Calu3 (cell line): Measurements from ENCODE around the gene NAALADL2. TPM values are rescaled to one million over a fixed set of nuclear protein-coding genes. Genes with fewer than 3 reads are reported as not detected.

Source experiments
- BruUV-seq: library from RNA; stranded (reverse); fragments of 400-500 nt; replicated peaks from 2 replicates; lab custom pipeline; 2021; lab: Mats Ljungman, UMichigan
- CTCF ChIA-PET: fragments of 300-600 bp; sonication (Branson Sonifier 250); formaldehyde crosslinking; loops from one replicate; lab custom pipeline; 2022; ENCODE audit warnings: antibody characterized with exemption; lab: Charles Lee
- DNase-seq: peaks from one replicate; pipeline ENCODE4 v3.0.0; 2022
- H3K27ac Mint-ChIP-seq: one replicate; pipeline ENCODE4 v1.8.0; 2022; ENCODE audit warnings: mixed read lengths; ENCODE audit not compliant: unreplicated experiment
- H3K27me3 Mint-ChIP-seq: one replicate; pipeline ENCODE4 v1.8.0; 2022; ENCODE audit warnings: mixed read lengths; ENCODE audit not compliant: unreplicated experiment
- H3K36me3 Mint-ChIP-seq: one replicate; pipeline ENCODE4 v1.8.0; 2022; ENCODE audit warnings: mild to moderate bottlenecking, moderate library complexity, mixed read lengths; ENCODE audit not compliant: insufficient read depth, unreplicated experiment
- H3K4me1 Mint-ChIP-seq: one replicate; pipeline ENCODE4 v1.8.0; 2022; ENCODE audit warnings: mild to moderate bottlenecking, low read depth, mixed read lengths; ENCODE audit not compliant: unreplicated experiment
- H3K4me3 Mint-ChIP-seq: one replicate; pipeline ENCODE4 v1.8.0; 2022; ENCODE audit warnings: mild to moderate bottlenecking, low read depth, moderate library complexity, mixed read lengths; ENCODE audit not compliant: unreplicated experiment
- H3K9me3 Mint-ChIP-seq: one replicate; pipeline ENCODE4 v1.8.0; 2022; ENCODE audit warnings: low read depth, mixed read lengths; ENCODE audit not compliant: unreplicated experiment
- CTCF ChIP-seq: fragments of 200-600 bp; IDR thresholded peaks from one replicate; pipeline ENCODE4 v1.8.0; 2022; ENCODE audit warnings: antibody characterized with exemption; ENCODE audit not compliant: unreplicated experiment
- intact Hi-C: fragments of 100-400 bp; cut with micrococcal nuclease; formaldehyde crosslinking; loops from one replicate; pipeline ENCODE4 v1.10.0; 2022; ENCODE audit not compliant: unreplicated experiment
- total RNA-seq: library from RNA; stranded (reverse); gene quantifications from 2 replicates; pipeline ENCODE4 v1.2.3, GENCODE V29; 2022

The NAALADL2 gene
- total RNA-seq, 1 experiment from 2014 or later: 36.9 TPM

- Mint-ChIP-seq H3K36me3 (no peaks in the 10 kb centered on the region), H3K27me3 (no peaks in the 10 kb centered on the region), H3K9me3 (no peaks in the 10 kb centered on the region), H3K27ac (no peak overlapping the region), H3K4me1 (peaks cover 11% of the 10 kb centered on the region), H3K4me3 (no peak overlapping the region)
- no peak for TF ChIP-seq CTCF
- DNase-seq: no peak
- CTCF ChIA-PET: no interaction called here
- BruUV-seq: no TSS peak
- intact Hi-C loops: no loop called here
Measured at GRCh38 chr3:175374705-175375104, 515.6 kb downstream of the NAALADL2 start.

- Mint-ChIP-seq H3K27me3 (no peaks in the 10 kb centered on the region), H3K36me3 (no peaks in the 10 kb centered on the region), H3K27ac (no peak overlapping the region), H3K9me3 (no peaks in the 10 kb centered on the region), H3K4me3 (no peak overlapping the region), H3K4me1 (peaks cover 11% of the 10 kb centered on the region)
- no peak for DNase-seq
- intact Hi-C loops: no loop called here
- CTCF ChIA-PET: no interaction called here
- no peak for TF ChIP-seq CTCF
- no TSS peak for BruUV-seq
Measured at GRCh38 chr3:175378348-175378747, 519.2 kb downstream of the NAALADL2 start.

GRCh38 chr3:175381685-175382084 is 522.6 kb downstream of the NAALADL2 start:
- Mint-ChIP-seq H3K9me3 (no peaks in the 10 kb centered on the region), H3K4me3 (no peak overlapping the region), H3K36me3 (no peaks in the 10 kb centered on the region), H3K27ac (peak overlapping the region; percentile 61), H3K4me1 (peaks cover 19% of the 10 kb centered on the region), H3K27me3 (no peaks in the 10 kb centered on the region)
- CTCF ChIA-PET: no interaction called here
- no peak for DNase-seq
- BruUV-seq: no TSS peak
- TF ChIP-seq CTCF: no peak
- intact Hi-C loops: no loop called here

DNA sequence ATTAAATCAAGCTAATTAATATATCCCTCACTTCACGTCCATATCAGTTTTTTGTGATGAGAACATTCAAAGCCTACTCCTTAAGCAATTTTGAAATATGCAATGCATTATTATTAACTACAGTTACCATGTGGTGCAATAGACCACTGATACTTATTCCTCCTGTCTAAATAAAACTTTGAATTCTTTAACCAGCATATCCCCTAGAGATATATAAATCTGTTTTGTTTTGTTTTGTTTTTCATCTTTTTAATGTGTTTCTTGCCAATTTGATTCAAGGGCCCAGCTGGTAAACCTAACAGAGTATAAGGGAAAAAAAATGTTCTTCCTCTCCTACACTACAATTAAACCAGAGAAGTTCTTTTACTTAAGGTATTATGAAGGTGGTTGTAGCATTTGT is 524.2 kb downstream of the NAALADL2 start:
- intact Hi-C loops: no loop called here
- Mint-ChIP-seq H3K27ac (no peak overlapping the region), H3K4me3 (no peak overlapping the region), H3K4me1 (peaks cover 20% of the 10 kb centered on the region), H3K9me3 (no peaks in the 10 kb centered on the region), H3K27me3 (no peaks in the 10 kb centered on the region), H3K36me3 (no peaks in the 10 kb centered on the region)
- TF ChIP-seq CTCF: no peak
- BruUV-seq: no TSS peak
- CTCF ChIA-PET: no interaction called here
- DNase-seq: no peak
